K562 (cell line): ENCODE data around the gene NOD2.

Experiments
- CBX3 ChIP-seq, 2 experiments: IDR thresholded peaks; 1 replicate in 1 of 2; 2 replicates in 1 of 2; pipeline ENCODE4 v1.6.1; 2012; ENCODE audit warnings: inconsistent platforms in 2 of 2, low read length in 2 of 2, borderline replicate concordance in 1 of 2, control low read depth in 1 of 2
- CHD1 ChIP-seq: fragments of 200-600 bp; sonication (generic); IDR thresholded peaks from one replicate; pipeline ENCODE4 v1.6.1; 2012; ENCODE audit warnings: mild to moderate bottlenecking, moderate library complexity, low read length, inconsistent platforms
- CTCF ChIP-seq, 3 experiments: IDR thresholded peaks in 2 of 3; conservative IDR thresholded peaks in 1 of 3; 2 replicates each; pipeline ENCODE4 v1.5.1; 2011 to 2012; ENCODE audit warnings: low read length in 3 of 3, mild to moderate bottlenecking in 3 of 3, control low read depth in 2 of 3, improper control_type of control experiment in 1 of 3, inconsistent platforms in 1 of 3, low read depth in 1 of 3, mixed read lengths in 1 of 3, moderate library complexity in 1 of 3; ENCODE audit not compliant: insufficient read depth in 2 of 3
- ETV5 ChIP-seq: sonication (generic); formaldehyde crosslinking; IDR thresholded peaks from 2 replicates; pipeline ENCODE4 v1.4.0; 2020; ENCODE audit warnings: low read depth, mild to moderate bottlenecking, missing genetic modification reagents
- KHSRP ChIP-seq: fragments of 450-650 bp; IDR thresholded peaks from 2 replicates; pipeline ENCODE4 v1.6.1; 2017
- MCM2 ChIP-seq: fragments of 450-650 bp; IDR thresholded peaks from 2 replicates; pipeline ENCODE4 v1.6.1; 2017; ENCODE audit warnings: low read depth, mild to moderate bottlenecking
- NR1H2 ChIP-seq: sonication (generic); formaldehyde crosslinking; IDR thresholded peaks from 2 replicates; pipeline ENCODE4 v1.4.0; 2020; ENCODE audit warnings: mild to moderate bottlenecking, missing genetic modification reagents
- NR4A1 ChIP-seq, 2 experiments: fragments of 250-450 bp in 1 of 2; fragments of 450-650 bp in 1 of 2; sonication (Bioruptor Pico) in 1 of 2; IDR thresholded peaks; 2 replicates each; pipeline versions ENCODE4 v1.4.0 to v1.6.1; 2016 to 2020; ENCODE audit warnings: mild to moderate bottlenecking in 2 of 2, missing compliant biosample characterization in 1 of 2, missing genetic modification characterization in 1 of 2, moderate library complexity in 1 of 2
- POLR2AphosphoS5 ChIP-seq: IDR thresholded peaks from 2 replicates; pipeline ENCODE4 v1.6.1; 2011; ENCODE audit warnings: mild to moderate bottlenecking, low read depth, low read length, moderate library complexity; ENCODE audit not compliant: control insufficient read depth, insufficient read depth
- POLR2G ChIP-seq: fragments of 200-400 bp; formaldehyde crosslinking; IDR thresholded peaks from 2 replicates; pipeline ENCODE4 v1.6.1; 2017; ENCODE audit warnings: low read depth, mild to moderate bottlenecking, antibody characterized with exemption, low read length, moderate library complexity
- ZC3H4 ChIP-seq: sonication (generic); formaldehyde crosslinking; IDR thresholded peaks from 2 replicates; pipeline ENCODE4 v1.9.0; 2021; ENCODE audit warnings: missing genetic modification reagents, borderline replicate concordance

GRCh38 chr16:50767197-50767596 is 73.8 kb downstream of the NOD2 start:
- TF ChIP-seq KHSRP (no peak), POLR2AphosphoS5 (no peak), CBX3 (IDR thresholded peaks at IDR 0.05; ENCODE audit: borderline replicate concordance in 1 of 2, low read length in 2 of 2) (no peak), ZC3H4 (CRISPR knock-in tag) (no peak), CTCF (IDR thresholded peaks at IDR 0.05 in 2 of 3, conservative IDR thresholded peaks at IDR 0.05 in 1 of 3; ENCODE audit: insufficient read depth in 2 of 3, low read depth in 1 of 3, low read length in 3 of 3) (no peak), NR1H2 (CRISPR knock-in tag) (no peak), MCM2 (no peak), CHD1 (no peak), NR4A1 (CRISPR knock-in tag; IDR thresholded peaks at IDR 0.05) (no peak), NR4A1 (tag; IDR thresholded peaks at IDR 0.05) (no peak), POLR2G (no peak), ETV5 (CRISPR knock-in tag) (no peak)
